Heart left ventricle (tissue), 13 donors: ENCODE results near the gene JTB.

ENCODE experiments used
- CTCF ChIP-seq, 12 donors: fragments of 200-600 bp; sonication (generic) in 4 of 12; IDR thresholded peaks; one replicate each; pipeline versions ENCODE4 v1.5.0 to v1.8.0; 2018 to 2022; ENCODE audit warnings: antibody characterized with exemption in 12 of 12, mild to moderate bottlenecking in 5 of 12
- POLR2A ChIP-seq, 2 donors: fragments of 450-650 bp; IDR thresholded peaks; one replicate each; pipeline ENCODE4 v1.6.1; 2017; ENCODE audit warnings: antibody characterized with exemption in 2 of 2, mild to moderate bottlenecking in 2 of 2, moderate library complexity in 2 of 2
- donor health status: ischemic (EF 13 %, LVEDD 7.1; RV severe dilation, severe dysfunction).
- donor health status: DM: no; HTN: yes; CAD: no.
- donor health status: DM: no; HTN: no; CAD: no.
- donor health status: ischemic (EF 25% LVEDD 6.9; RV normal size, moderate dysfunction).
- donor health status: ischemic (EF 25% LVEDD 5.7; RV mildly dilated, moderate dysfunction).
- donor health status: ischemic (EF 35%, LVEDD 5.7; RV mildly dilated, moderate dysfunction).
- donor health status: nonischemic (EF 11% LVEDD 7.7; RV severe dilation, severe dysfunction).
- donor health status: DM: yes; HTN: yes; CAD: no.
- donor health status: PGD.
- donor health status: ischemic (EF 29% LVEDD 5.4; RV normal size, mild dysfunction).
- donor health status: nonischemic (EF 23%, LVEDD 6.1; RV moderate dilation, normal function).

DNA sequence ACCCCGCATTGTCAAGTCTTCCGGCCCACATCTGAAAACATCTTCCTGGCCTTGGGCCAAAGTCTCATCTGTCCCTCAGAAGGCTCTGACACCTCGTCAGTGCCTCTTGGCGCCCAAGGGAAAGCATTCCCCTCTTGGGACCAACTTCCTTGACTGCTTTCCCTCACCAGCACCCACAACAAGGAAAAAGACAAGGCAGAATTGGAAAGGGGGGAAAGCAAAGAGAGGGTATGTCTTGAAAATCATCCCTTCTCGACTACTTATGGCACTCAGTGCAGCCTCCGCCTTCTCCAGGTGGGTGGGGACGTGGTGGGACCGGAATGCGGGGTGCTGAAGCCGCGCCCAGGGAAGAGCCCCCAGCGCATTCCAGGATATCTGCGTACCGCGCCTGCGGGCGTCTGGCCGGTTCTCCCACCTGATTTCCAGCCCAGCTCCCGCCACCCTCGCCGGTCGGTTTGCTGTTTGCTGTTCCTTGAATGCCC lies 13.6 kb downstream of the JTB start:
- TF ChIP-seq POLR2A (IDR thresholded peaks at IDR 0.05) (no peak), CTCF (IDR thresholded peaks at IDR 0.05) (no peak)
